SK-N-SH treated with all-trans-retinoic acid at 6 μM for 48 hours (cell line): ENCODE results near the gene C12orf60.

Source experiments
- ARNTL ChIP-seq: fragments of 450-650 bp; formaldehyde crosslinking; IDR thresholded peaks from 2 replicates; pipeline ENCODE4 v1.5.0; 2020; ENCODE audit warnings: low read depth, mild to moderate bottlenecking, moderate library complexity, borderline replicate concordance
- OSR1 ChIP-seq: fragments of 250-450 bp; sonication (Bioruptor Pico); IDR thresholded peaks from 2 replicates; pipeline ENCODE4 v1.8.0; 2022; ENCODE audit warnings: moderate library complexity, mild to moderate bottlenecking, inconsistent platforms
- PATZ1 ChIP-seq: fragments of 250-450 bp; sonication (Bioruptor Pico); IDR thresholded peaks from 2 replicates; pipeline ENCODE4 v1.8.0; 2020; ENCODE audit warnings: mild to moderate bottlenecking, moderate library complexity, borderline replicate concordance
- PPARA ChIP-seq: fragments of 250-450 bp; sonication (Bioruptor Pico); IDR thresholded peaks from 2 replicates; pipeline ENCODE4 v1.5.0; 2020; ENCODE audit warnings: mild to moderate bottlenecking, borderline replicate concordance
- RARB ChIP-seq: fragments of 250-450 bp; sonication (Bioruptor Pico); IDR thresholded peaks from 2 replicates; pipeline ENCODE4 v1.8.0; 2021; ENCODE audit warnings: mild to moderate bottlenecking, moderate library complexity
- TCF4 ChIP-seq: fragments of 250-450 bp; sonication (Bioruptor Pico); IDR thresholded peaks from 2 replicates; pipeline ENCODE4 v1.8.0; 2021; ENCODE audit warnings: mild to moderate bottlenecking, moderate library complexity, borderline replicate concordance
- ZFP3 ChIP-seq: fragments of 250-450 bp; sonication (Bioruptor Pico); IDR thresholded peaks from 2 replicates; pipeline ENCODE4 v1.5.0; 2020; ENCODE audit warnings: mild to moderate bottlenecking, moderate library complexity
- ZFP30 ChIP-seq: fragments of 450-650 bp; formaldehyde crosslinking; IDR thresholded peaks from 2 replicates; pipeline ENCODE4 v1.5.0; 2022; ENCODE audit warnings: mild to moderate bottlenecking, moderate library complexity
- TF ChIP-seq, protein P1 (sequence below): fragments of 250-450 bp; sonication (Bioruptor Pico); IDR thresholded peaks from 2 replicates; pipeline ENCODE4 v1.8.0; 2021; ENCODE audit warnings: low read depth, mild to moderate bottlenecking, moderate library complexity, borderline replicate concordance
- TF ChIP-seq, protein P2 (sequence below): fragments of 250-450 bp; sonication (Bioruptor Pico); IDR thresholded peaks from 2 replicates; pipeline ENCODE4 v1.5.1; 2020; ENCODE audit warnings: low read depth, mild to moderate bottlenecking, moderate library complexity
- TF ChIP-seq, protein P3 (sequence below): fragments of 250-450 bp; sonication (Bioruptor Pico); IDR thresholded peaks from 2 replicates; pipeline ENCODE4 v1.5.0; 2020; ENCODE audit warnings: mild to moderate bottlenecking, moderate library complexity

GRCh38 chr12:14810167-14810952 is 6.9 kb downstream of the C12orf60 start:
- TF ChIP-seq, protein P1, sequence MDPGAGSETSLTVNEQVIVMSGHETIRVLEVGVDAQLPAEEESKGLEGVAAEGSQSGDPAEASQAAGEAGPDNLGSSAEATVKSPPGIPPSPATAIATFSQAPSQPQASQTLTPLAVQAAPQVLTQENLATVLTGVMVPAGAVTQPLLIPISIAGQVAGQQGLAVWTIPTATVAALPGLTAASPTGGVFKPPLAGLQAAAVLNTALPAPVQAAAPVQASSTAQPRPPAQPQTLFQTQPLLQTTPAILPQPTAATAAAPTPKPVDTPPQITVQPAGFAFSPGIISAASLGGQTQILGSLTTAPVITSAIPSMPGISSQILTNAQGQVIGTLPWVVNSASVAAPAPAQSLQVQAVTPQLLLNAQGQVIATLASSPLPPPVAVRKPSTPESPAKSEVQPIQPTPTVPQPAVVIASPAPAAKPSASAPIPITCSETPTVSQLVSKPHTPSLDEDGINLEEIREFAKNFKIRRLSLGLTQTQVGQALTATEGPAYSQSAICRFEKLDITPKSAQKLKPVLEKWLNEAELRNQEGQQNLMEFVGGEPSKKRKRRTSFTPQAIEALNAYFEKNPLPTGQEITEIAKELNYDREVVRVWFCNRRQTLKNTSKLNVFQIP (CRISPR knock-in tag): no peak
- no peak for TF ChIP-seq ZFP30 (CRISPR knock-in tag)
- no peak for TF ChIP-seq PATZ1 (CRISPR knock-in tag)
- no peak for TF ChIP-seq ARNTL (CRISPR knock-in tag)
- no peak for TF ChIP-seq OSR1 (CRISPR knock-in tag)
- no peak for TF ChIP-seq ZFP3 (CRISPR knock-in tag)
- no peak for TF ChIP-seq TCF4 (CRISPR knock-in tag)
- TF ChIP-seq, protein P2, sequence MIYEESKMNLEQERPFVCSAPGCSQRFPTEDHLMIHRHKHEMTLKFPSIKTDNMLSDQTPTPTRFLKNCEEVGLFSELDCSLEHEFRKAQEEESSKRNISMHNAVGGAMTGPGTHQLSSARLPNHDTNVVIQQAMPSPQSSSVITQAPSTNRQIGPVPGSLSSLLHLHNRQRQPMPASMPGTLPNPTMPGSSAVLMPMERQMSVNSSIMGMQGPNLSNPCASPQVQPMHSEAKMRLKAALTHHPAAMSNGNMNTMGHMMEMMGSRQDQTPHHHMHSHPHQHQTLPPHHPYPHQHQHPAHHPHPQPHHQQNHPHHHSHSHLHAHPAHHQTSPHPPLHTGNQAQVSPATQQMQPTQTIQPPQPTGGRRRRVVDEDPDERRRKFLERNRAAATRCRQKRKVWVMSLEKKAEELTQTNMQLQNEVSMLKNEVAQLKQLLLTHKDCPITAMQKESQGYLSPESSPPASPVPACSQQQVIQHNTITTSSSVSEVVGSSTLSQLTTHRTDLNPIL: no peak
- TF ChIP-seq, protein P3, sequence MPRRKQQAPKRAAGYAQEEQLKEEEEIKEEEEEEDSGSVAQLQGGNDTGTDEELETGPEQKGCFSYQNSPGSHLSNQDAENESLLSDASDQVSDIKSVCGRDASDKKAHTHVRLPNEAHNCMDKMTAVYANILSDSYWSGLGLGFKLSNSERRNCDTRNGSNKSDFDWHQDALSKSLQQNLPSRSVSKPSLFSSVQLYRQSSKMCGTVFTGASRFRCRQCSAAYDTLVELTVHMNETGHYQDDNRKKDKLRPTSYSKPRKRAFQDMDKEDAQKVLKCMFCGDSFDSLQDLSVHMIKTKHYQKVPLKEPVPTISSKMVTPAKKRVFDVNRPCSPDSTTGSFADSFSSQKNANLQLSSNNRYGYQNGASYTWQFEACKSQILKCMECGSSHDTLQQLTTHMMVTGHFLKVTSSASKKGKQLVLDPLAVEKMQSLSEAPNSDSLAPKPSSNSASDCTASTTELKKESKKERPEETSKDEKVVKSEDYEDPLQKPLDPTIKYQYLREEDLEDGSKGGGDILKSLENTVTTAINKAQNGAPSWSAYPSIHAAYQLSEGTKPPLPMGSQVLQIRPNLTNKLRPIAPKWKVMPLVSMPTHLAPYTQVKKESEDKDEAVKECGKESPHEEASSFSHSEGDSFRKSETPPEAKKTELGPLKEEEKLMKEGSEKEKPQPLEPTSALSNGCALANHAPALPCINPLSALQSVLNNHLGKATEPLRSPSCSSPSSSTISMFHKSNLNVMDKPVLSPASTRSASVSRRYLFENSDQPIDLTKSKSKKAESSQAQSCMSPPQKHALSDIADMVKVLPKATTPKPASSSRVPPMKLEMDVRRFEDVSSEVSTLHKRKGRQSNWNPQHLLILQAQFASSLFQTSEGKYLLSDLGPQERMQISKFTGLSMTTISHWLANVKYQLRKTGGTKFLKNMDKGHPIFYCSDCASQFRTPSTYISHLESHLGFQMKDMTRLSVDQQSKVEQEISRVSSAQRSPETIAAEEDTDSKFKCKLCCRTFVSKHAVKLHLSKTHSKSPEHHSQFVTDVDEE (CRISPR knock-in tag): no peak
- TF ChIP-seq RARB (CRISPR knock-in tag): no peak
- TF ChIP-seq PPARA: no peak
